OCI-LY3 (cell line): ENCODE results near the gene OR14K1.

Source experiments
- CTCF ChIP-seq: fragments of 200-600, 300-600 bp; sonication (generic); IDR thresholded peaks from 2 replicates; pipeline ENCODE4 v1.5.1; 2014; ENCODE audit warnings: antibody characterized with exemption, low read length, low read depth
- EZH2phosphoT487 ChIP-seq: fragments of 200-600 bp; shearing (Covaris generic); IDR thresholded peaks from 2 replicates; pipeline ENCODE4 v1.6.1; 2018; ENCODE audit warnings: antibody characterized with exemption, mixed run types, low read depth

DNA sequence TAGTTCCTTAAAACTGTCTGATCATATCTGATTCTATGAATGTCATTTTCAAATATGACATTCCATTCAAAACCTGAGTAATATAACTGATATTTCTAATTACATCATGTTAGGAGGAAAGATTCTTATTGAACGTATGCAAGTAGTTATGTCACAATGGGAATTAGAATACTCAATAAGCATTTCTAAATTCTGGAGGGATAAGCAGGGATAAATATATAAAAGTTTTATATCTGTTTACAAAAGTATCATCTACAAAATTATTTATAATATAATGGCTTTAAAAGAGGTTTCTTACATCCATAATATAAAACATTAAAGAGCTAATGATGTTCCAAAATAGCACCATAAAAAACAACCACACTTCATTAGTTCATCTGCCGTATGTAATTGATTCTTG is 9.6 kb downstream of the OR14K1 start, which contains the start of gene OR14A2:
- TF ChIP-seq CTCF (no peak), EZH2phosphoT487 (no peak)
